NCI-H187 treated with DMSO at 0.1 percent for 48 hours (cell line): ENCODE results near the gene NEURL1.
"Not testable (repeated sequence)": the region's sequence is repeated elsewhere in the genome, so short reads cannot be mapped to it uniquely, and the experiment has no call there.

Experiments
- DNase-seq: peaks from one replicate; lab custom pipeline; 2025; lab: John Stamatoyannopoulos, UW

The NEURL1 gene

GRCh38 chr10:103607051-103607450 is 113.5 kb downstream of the NEURL1 start:
- DNase-seq = not testable (repeated sequence)

GRCh38 chr10:103608056-103608455 is 114.6 kb downstream of the NEURL1 start:
- DNase-seq = not testable (repeated sequence)

GRCh38 chr10:103609231-103610082 is 116.0 kb downstream of the NEURL1 start:
- DNase-seq = no peak

GRCh38 chr10:103610083-103610472 is 116.6 kb downstream of the NEURL1 start:
- DNase-seq = no peak

- no peak for DNase-seq
These were observed 117.5 kb downstream of the NEURL1 start for GRCh38 chr10:103610921-103611511.

- no peak for DNase-seq
These were observed 119.2 kb downstream of the NEURL1 start for GRCh38 chr10:103612462-103613365.

- no peak for DNase-seq
These were observed 120.1 kb downstream of the NEURL1 start for GRCh38 chr10:103613616-103614015.

GRCh38 chr10:103614306-103615158 is 121.0 kb downstream of the NEURL1 start:
- DNase-seq = no peak

- no peak for DNase-seq
These were observed 123.4 kb downstream of the NEURL1 start for GRCh38 chr10:103616705-103617601.

- no peak for DNase-seq
These were observed 124.3 kb downstream of the NEURL1 start for GRCh38 chr10:103617602-103618385.

GRCh38 chr10:103618575-103619423 is 125.3 kb downstream of the NEURL1 start:
- DNase-seq = no peak

- no peak for DNase-seq
These were observed 126.2 kb downstream of the NEURL1 start for GRCh38 chr10:103619424-103620351.

GRCh38 chr10:103620352-103620740 is 126.8 kb downstream of the NEURL1 start:
- no peak for DNase-seq

- DNase-seq = no peak
These were observed 127.6 kb downstream of the NEURL1 start for GRCh38 chr10:103620891-103621782.

GRCh38 chr10:103621783-103622125 is 128.2 kb downstream of the NEURL1 start:
- DNase-seq = no peak

GRCh38 chr10:103622286-103622685 is 128.8 kb downstream of the NEURL1 start:
- DNase-seq = no peak
